B cell (primary cell): ENCODE data around the gene MTHFD1L. TPM values are rescaled to one million over a fixed set of nuclear protein-coding genes. Genes with fewer than 3 reads are reported as not detected.

Experiments
- ATAC-seq: fragments of 200-7000 bp; cut with Tn5 transposase; one replicate; pipeline ENCODE4 v1.10.0; 2021; ENCODE audit warnings: low read depth, mild to moderate bottlenecking, moderate number of reproducible peaks, moderate library complexity
- CTCF ChIA-PET: fragments of 350-600 bp; sonication (Branson Sonifier 250); formaldehyde crosslinking; loops from one replicate; lab custom pipeline; 2021; ENCODE audit warnings: antibody characterized with exemption, inconsistent platforms; lab: Charles Lee
- POLR2A ChIA-PET: fragments of 350-600 bp; sonication (Branson Sonifier 250); formaldehyde crosslinking; loops from one replicate; lab custom pipeline; 2021; ENCODE audit warnings: antibody characterized with exemption; lab: Charles Lee
- DNase-seq: peaks from one replicate; pipeline ENCODE4 v3.0.0; 2013
- H2AFZ ChIP-seq: 2 replicates; pipeline ENCODE4 v1.6.1; 2012; ENCODE audit warnings: mild to moderate bottlenecking, low read depth, low read length; ENCODE audit not compliant: insufficient read depth, poor library complexity, severe bottlenecking
- H3K27ac ChIP-seq, 2 donors: 1 replicate in 1 of 2; 2 replicates in 1 of 2; pipeline ENCODE4 v1.5.1; 2012 to 2013; ENCODE audit warnings: low read length in 2 of 2, mild to moderate bottlenecking in 2 of 2, moderate library complexity in 1 of 2
- H3K27me3 ChIP-seq, 4 experiments: fragments of 200-600 bp in 1 of 4; sonication (generic) in 1 of 4; replicated peaks in 1 of 4; 1 replicate in 2 of 4; 2 replicates in 2 of 4; pipeline versions ENCODE4 v1.6.1 to v1.7.0; 2013 to 2016; ENCODE audit warnings: low read length in 3 of 4, mild to moderate bottlenecking in 2 of 4, mixed read lengths in 1 of 4, moderate library complexity in 1 of 4; ENCODE audit not compliant: insufficient read depth in 4 of 4, control insufficient read depth in 3 of 4; ENCODE audit errors: control extremely low read depth in 1 of 4
- H3K36me3 ChIP-seq, 2 experiments: replicated peaks in 1 of 2; 1 replicate in 1 of 2; 2 replicates in 1 of 2; pipeline versions ENCODE4 v1.6.1 to v1.7.1; 2013; ENCODE audit warnings: low read length in 1 of 2; ENCODE audit not compliant: insufficient read depth in 2 of 2, control insufficient read depth in 1 of 2; ENCODE audit errors: control extremely low read depth in 1 of 2, extremely low read depth in 1 of 2
- H3K4me1 ChIP-seq, 2 donors: fragments of 200-600 bp in 1 of 2; sonication (generic) in 1 of 2; 1 replicate in 1 of 2; 2 replicates in 1 of 2; pipeline versions ENCODE4 v1.5.1 to v1.6.1; 2013 to 2017; ENCODE audit warnings: low read length in 2 of 2; ENCODE audit not compliant: control insufficient read depth in 2 of 2, insufficient read depth in 2 of 2
- H3K4me2 ChIP-seq: replicated peaks from 2 replicates; pipeline ENCODE3; 2012; ENCODE audit warnings: mild to moderate bottlenecking, low read depth, low read length; ENCODE audit not compliant: poor library complexity, severe bottlenecking
- H3K4me3 ChIP-seq, 5 experiments: fragments of 200-600 bp in 1 of 5; sonication (generic) in 1 of 5; 1 replicate in 3 of 5; 2 replicates in 2 of 5; pipeline versions ENCODE4 v1.5.1 to v1.7.0; 2011 to 2016; ENCODE audit warnings: low read length in 4 of 5, mild to moderate bottlenecking in 4 of 5, low read depth in 2 of 5, control low read depth in 1 of 5, moderate library complexity in 1 of 5; ENCODE audit not compliant: insufficient read depth in 1 of 5; ENCODE audit errors: control extremely low read depth in 1 of 5, extremely low read depth in 1 of 5
- H3K79me2 ChIP-seq: fragments of 200-600 bp; sonication (generic); one replicate; pipeline ENCODE4 v1.6.0; 2016; ENCODE audit warnings: low read length; ENCODE audit not compliant: control insufficient read depth, insufficient read depth
- H3K9ac ChIP-seq: fragments of 200-600 bp; sonication (generic); 2 replicates; pipeline ENCODE4 v1.6.1; 2017; ENCODE audit warnings: mild to moderate bottlenecking, low read length, moderate library complexity
- H3K9me3 ChIP-seq, 3 donors: one replicate each; pipeline versions ENCODE4 v1.6.1 to v1.7.1; 2013; ENCODE audit warnings: low read length in 2 of 3; ENCODE audit not compliant: control insufficient read depth in 2 of 3, insufficient read depth in 1 of 3; ENCODE audit errors: control extremely low read depth in 1 of 3
- H4K20me1 ChIP-seq: 2 replicates; pipeline ENCODE4 v1.6.0; 2012; ENCODE audit warnings: mild to moderate bottlenecking, low read length; ENCODE audit not compliant: insufficient read depth, control insufficient read depth, poor library complexity, severe bottlenecking
- H3K27ac Mint-ChIP-seq: one replicate; pipeline ENCODE4 v1.8.0; 2021; ENCODE audit warnings: mixed read lengths
- H3K27me3 Mint-ChIP-seq: one replicate; pipeline ENCODE4 v1.8.0; 2021; ENCODE audit warnings: mixed read lengths
- H3K4me1 Mint-ChIP-seq: one replicate; pipeline ENCODE4 v1.8.0; 2021; ENCODE audit warnings: mixed read lengths
- H3K4me3 Mint-ChIP-seq: one replicate; pipeline ENCODE4 v1.8.0; 2021; ENCODE audit warnings: mixed read lengths
- H3K9me3 Mint-ChIP-seq: one replicate; pipeline ENCODE4 v1.8.0; 2022; ENCODE audit warnings: mixed read lengths; ENCODE audit not compliant: insufficient read depth
- CTCF ChIP-seq: fragments of 200-600 bp; IDR thresholded peaks from one replicate; pipeline ENCODE4 v1.8.0; 2022; ENCODE audit warnings: antibody characterized with exemption, mild to moderate bottlenecking
- EZH2 ChIP-seq: IDR thresholded peaks from 2 replicates; pipeline ENCODE4 v1.6.1; 2012; ENCODE audit warnings: borderline replicate concordance, low read depth, mild to moderate bottlenecking, moderate library complexity, low read length; ENCODE audit not compliant: insufficient read depth, poor library complexity, severe bottlenecking
- WGBS: methylation state at CpG from one replicate; pipeline ENCODE4 v1.1.5; 2013; ENCODE audit warnings: missing lambda C conversion rate; ENCODE audit not compliant: insufficient coverage; 5-methylcytosine and 5-hydroxymethylcytosine counted together
- intact Hi-C: fragments of 100-400 bp; cut with micrococcal nuclease; formaldehyde crosslinking; loops from one replicate; pipeline ENCODE4 v1.10.0; 2022
- polyA plus RNA-seq: library from polyadenylated mRNA; depleted of rRNA; stranded (reverse); fragments of >200 nt; gene quantifications from 2 replicates; pipeline ENCODE4 v1.2.3, GENCODE V29; 2012
- total RNA-seq, 2 donors: library from RNA; stranded (reverse); fragments of 120-200 nt in 1 of 2; gene quantifications; 1 replicate in 1 of 2; 2 replicates in 1 of 2; pipeline versions ENCODE4 v1.2.3 to v1.2.4, GENCODE V29; 2013 to 2022

MTHFD1L gene
- total and polyA plus RNA-seq, 2 donors (not counting 1 experiment from before 2014, with no cell fraction given), result 2.9 to 16.1 TPM

GRCh38 chr6:150953851-150954250 is 88.3 kb downstream of the MTHFD1L start:
- H3K4me2 ChIP-seq, result no peak overlapping the region
- H2AFZ ChIP-seq, result no peak overlapping the region
- Mint-ChIP-seq H3K9me3 (no peaks in the 10 kb centered on the region), H3K27me3 (no peaks in the 10 kb centered on the region), H3K4me1 (no peaks in the 10 kb centered on the region), H3K27ac (no peak overlapping the region), H3K4me3 (no peak overlapping the region)
- DNase-seq (no peak), ATAC-seq (no peak)
- ChIA-PET CTCF (no interaction called here), POLR2A (no interaction called here)
- H3K9ac ChIP-seq, result no peak overlapping the region
- no peaks in the 10 kb centered on the region for H3K9me3 ChIP-seq
- 100% methylated on average over 1 of the region's 5 CpGs for WGBS
- peaks cover 0 to 13% of the 10 kb centered on the region in 2 experiments for H3K36me3 ChIP-seq
- H4K20me1 ChIP-seq, result no peaks in the 10 kb centered on the region
- TF ChIP-seq EZH2 (no peak), CTCF (no peak)
- no peaks in the 10 kb centered on the region for H3K27me3 ChIP-seq
- intact Hi-C loops, result no loop called here
- no peaks in the 10 kb centered on the region for H3K4me1 ChIP-seq
- no peaks in the 10 kb centered on the region for H3K79me2 ChIP-seq
- H3K27ac ChIP-seq, result no peak overlapping the region
- H3K4me3 ChIP-seq, result no peak overlapping the region

- no peak for ATAC-seq
- CTCF ChIA-PET, result interaction anchor here (1.0 kb wide), 1 partner anchor 66 kb away, joined by 3 read pairs; no protein-coding TSS in a partner anchor
- H4K20me1 ChIP-seq, result no peaks in the 10 kb centered on the region
- H3K4me3 ChIP-seq, result no peak overlapping the region
- no peaks in the 10 kb centered on the region for H3K27me3 Mint-ChIP-seq
- no peaks in the 10 kb centered on the region for H3K4me1 ChIP-seq
- H3K27ac Mint-ChIP-seq, result no peak overlapping the region
- H3K4me2 ChIP-seq, result no peak overlapping the region
- DNase-seq, result no peak
- H3K9me3 Mint-ChIP-seq, result no peaks in the 10 kb centered on the region
- POLR2A ChIA-PET, result no interaction called here
- no peaks in the 10 kb centered on the region for H3K79me2 ChIP-seq
- H3K4me3 Mint-ChIP-seq, result no peak overlapping the region
- H3K36me3 ChIP-seq, result no peaks in the 10 kb centered on the region
- H2AFZ ChIP-seq, result no peak overlapping the region
- H3K27ac ChIP-seq, result no peak overlapping the region
- 93% methylated on average over 3 of the region's 4 CpGs for WGBS
- H3K9ac ChIP-seq, result no peak overlapping the region
- no peaks in the 10 kb centered on the region for H3K27me3 ChIP-seq
- intact Hi-C loops, result no loop called here
- no peaks in the 10 kb centered on the region for H3K4me1 Mint-ChIP-seq
- no peaks in the 10 kb centered on the region for H3K9me3 ChIP-seq
- TF ChIP-seq EZH2, result no peak
- no peak for TF ChIP-seq CTCF
These were observed 93.7 kb downstream of the MTHFD1L start for GRCh38 chr6:150959166-150959565.
